Measurements from ENCODE around the gene NUBPL. TPM values are rescaled to one million over a fixed set of nuclear protein-coding genes. Genes with fewer than 3 reads are reported as not detected.
A peak's percentile ranks its signal among the peaks of the same experiment; 100 is the strongest.

NUBPL gene
- polyA plus RNA-seq, 1 donor (not counting 4 experiments of a cell fraction or from before 2014, with no cell fraction given) = 18.8 TPM

DNA sequence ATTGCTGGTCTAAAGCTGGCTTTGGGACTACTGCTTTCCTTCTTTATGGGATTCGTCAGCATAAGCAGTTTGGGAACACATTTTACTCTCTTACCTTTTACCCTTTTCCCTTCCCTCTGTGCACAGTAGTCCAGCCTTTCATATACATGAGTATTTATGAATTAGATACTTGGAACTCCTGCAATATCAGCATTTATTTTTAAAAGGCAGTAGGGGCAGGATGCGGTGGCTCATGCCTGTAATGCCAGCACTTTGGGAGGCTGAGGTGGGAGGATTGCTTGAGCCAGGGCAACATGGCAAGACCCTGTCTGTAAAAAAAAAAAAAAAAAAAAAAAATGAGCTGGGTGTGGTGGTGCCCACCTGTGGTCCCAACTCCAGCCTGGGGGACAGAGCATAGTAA lies 3.0 kb downstream of the NUBPL start:
- no peaks in the 10 kb centered on the region for H3K27me3 ChIP-seq (ENCODE audit: control insufficient read depth, extremely low read depth, insufficient read depth, low read length)
- H3K9ac ChIP-seq (ENCODE audit: control insufficient read depth, extremely low read depth, insufficient read depth, low read length) = no peak overlapping the region
- no peaks in the 10 kb centered on the region for H3K79me2 ChIP-seq (ENCODE audit: control insufficient read depth, insufficient read depth, low read length)
- DNase-seq (ENCODE audit: low read depth, low spot score) (no peak), FAIRE-seq (no peak)
- H3K36me3 ChIP-seq (ENCODE audit: control insufficient read depth in 2 of 2, extremely low read depth in 1 of 2, insufficient read depth in 2 of 2, low read length in 2 of 2) = no peaks in the 10 kb centered on the region
- H4K20me1 ChIP-seq (ENCODE audit: control insufficient read depth, extremely low read depth, insufficient read depth, low read length) = no peaks in the 10 kb centered on the region
- H3K27ac ChIP-seq (ENCODE audit: control insufficient read depth, insufficient read depth, low read length) = no peak overlapping the region
- H3K9me1 ChIP-seq (ENCODE audit: control insufficient read depth, extremely low read depth, insufficient read depth, low read length) = no peaks in the 10 kb centered on the region
- no peak overlapping the region for H3K4me3 ChIP-seq (ENCODE audit: control insufficient read depth in 2 of 3, extremely low read depth in 1 of 3, insufficient read depth in 2 of 3, low read depth in 1 of 3, low read length in 3 of 3)
- no peaks in the 10 kb centered on the region for H3K9me3 ChIP-seq (ENCODE audit: control insufficient read depth, low read depth, low read length)
- TF ChIP-seq EZH2 (IDR thresholded peaks at IDR 0.05; ENCODE audit: low read length) = no peak
- no peak overlapping the region for H3K4me2 ChIP-seq (ENCODE audit: control insufficient read depth, extremely low read depth, insufficient read depth, low read depth, low read length)
- dilution Hi-C loops (cut with MboI; ENCODE audit: extremely low pct_ligation_motif_present, low sequenced_read_pairs) = no loop called here
- peaks cover 23% of the 10 kb centered on the region for H3K4me1 ChIP-seq (ENCODE audit: control insufficient read depth, extremely low read depth, insufficient read depth, low read length)
- no peak overlapping the region for H2AFZ ChIP-seq (ENCODE audit: control insufficient read depth, low read length)

DNA sequence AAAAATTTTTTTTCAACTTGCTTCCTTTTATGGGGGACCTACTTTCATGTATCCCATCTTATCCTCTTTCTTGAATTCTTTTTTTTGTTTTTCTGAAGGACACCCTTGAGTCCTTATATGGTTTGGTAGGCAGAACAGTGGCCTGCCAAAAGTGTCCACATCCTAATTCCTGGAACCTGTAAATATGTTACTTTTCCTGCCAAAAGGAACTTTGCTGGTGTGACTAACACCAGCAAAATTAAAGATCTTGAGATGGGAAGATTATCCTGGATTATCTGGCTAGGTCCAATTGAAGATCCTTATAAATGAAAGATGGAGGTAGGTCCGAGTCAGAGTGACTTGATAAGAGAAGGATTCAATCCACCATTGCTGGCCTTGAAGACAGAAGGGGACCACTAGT lies 5.3 kb downstream of the NUBPL start:
- H4K20me1 ChIP-seq (ENCODE audit: control insufficient read depth, extremely low read depth, insufficient read depth, low read length) = no peaks in the 10 kb centered on the region
- DNase-seq (ENCODE audit: low read depth, low spot score) (no peak), FAIRE-seq (no peak)
- TF ChIP-seq EZH2 (IDR thresholded peaks at IDR 0.05; ENCODE audit: low read length) = no peak
- TF ChIP-seq, protein P1, sequence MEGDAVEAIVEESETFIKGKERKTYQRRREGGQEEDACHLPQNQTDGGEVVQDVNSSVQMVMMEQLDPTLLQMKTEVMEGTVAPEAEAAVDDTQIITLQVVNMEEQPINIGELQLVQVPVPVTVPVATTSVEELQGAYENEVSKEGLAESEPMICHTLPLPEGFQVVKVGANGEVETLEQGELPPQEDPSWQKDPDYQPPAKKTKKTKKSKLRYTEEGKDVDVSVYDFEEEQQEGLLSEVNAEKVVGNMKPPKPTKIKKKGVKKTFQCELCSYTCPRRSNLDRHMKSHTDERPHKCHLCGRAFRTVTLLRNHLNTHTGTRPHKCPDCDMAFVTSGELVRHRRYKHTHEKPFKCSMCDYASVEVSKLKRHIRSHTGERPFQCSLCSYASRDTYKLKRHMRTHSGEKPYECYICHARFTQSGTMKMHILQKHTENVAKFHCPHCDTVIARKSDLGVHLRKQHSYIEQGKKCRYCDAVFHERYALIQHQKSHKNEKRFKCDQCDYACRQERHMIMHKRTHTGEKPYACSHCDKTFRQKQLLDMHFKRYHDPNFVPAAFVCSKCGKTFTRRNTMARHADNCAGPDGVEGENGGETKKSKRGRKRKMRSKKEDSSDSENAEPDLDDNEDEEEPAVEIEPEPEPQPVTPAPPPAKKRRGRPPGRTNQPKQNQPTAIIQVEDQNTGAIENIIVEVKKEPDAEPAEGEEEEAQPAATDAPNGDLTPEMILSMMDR (optimal IDR thresholded peaks at IDR 0.05 in 1 of 3, IDR thresholded peaks at IDR 0.05 in 1 of 3, conservative IDR thresholded peaks at IDR 0.05 in 1 of 3; ENCODE audit: extremely low read depth in 1 of 3, insufficient read depth in 2 of 3, low read length in 3 of 3) = no peak
- H3K4me2 ChIP-seq (ENCODE audit: control insufficient read depth, extremely low read depth, insufficient read depth, low read depth, low read length) = no peak overlapping the region
- H3K79me2 ChIP-seq (ENCODE audit: control insufficient read depth, insufficient read depth, low read length) = no peaks in the 10 kb centered on the region
- peaks cover 23% of the 10 kb centered on the region for H3K4me1 ChIP-seq (ENCODE audit: control insufficient read depth, extremely low read depth, insufficient read depth, low read length)
- peak overlapping the region; percentile 78 for H3K27ac ChIP-seq (ENCODE audit: control insufficient read depth, insufficient read depth, low read length)
- no peaks in the 10 kb centered on the region for H3K36me3 ChIP-seq (ENCODE audit: control insufficient read depth in 2 of 2, extremely low read depth in 1 of 2, insufficient read depth in 2 of 2, low read length in 2 of 2)
- no peak overlapping the region for H3K4me3 ChIP-seq (ENCODE audit: control insufficient read depth in 2 of 3, extremely low read depth in 1 of 3, insufficient read depth in 2 of 3, low read depth in 1 of 3, low read length in 3 of 3)
- no peaks in the 10 kb centered on the region for H3K27me3 ChIP-seq (ENCODE audit: control insufficient read depth, extremely low read depth, insufficient read depth, low read length)
- H3K9me1 ChIP-seq (ENCODE audit: control insufficient read depth, extremely low read depth, insufficient read depth, low read length) = no peaks in the 10 kb centered on the region
- H2AFZ ChIP-seq (ENCODE audit: control insufficient read depth, low read length) = no peak overlapping the region
- dilution Hi-C loops (cut with MboI; ENCODE audit: extremely low pct_ligation_motif_present, low sequenced_read_pairs) = no loop called here
- no peaks in the 10 kb centered on the region for H3K9me3 ChIP-seq (ENCODE audit: control insufficient read depth, low read depth, low read length)
- H3K9ac ChIP-seq (ENCODE audit: control insufficient read depth, extremely low read depth, insufficient read depth, low read length) = no peak overlapping the region

DNA sequence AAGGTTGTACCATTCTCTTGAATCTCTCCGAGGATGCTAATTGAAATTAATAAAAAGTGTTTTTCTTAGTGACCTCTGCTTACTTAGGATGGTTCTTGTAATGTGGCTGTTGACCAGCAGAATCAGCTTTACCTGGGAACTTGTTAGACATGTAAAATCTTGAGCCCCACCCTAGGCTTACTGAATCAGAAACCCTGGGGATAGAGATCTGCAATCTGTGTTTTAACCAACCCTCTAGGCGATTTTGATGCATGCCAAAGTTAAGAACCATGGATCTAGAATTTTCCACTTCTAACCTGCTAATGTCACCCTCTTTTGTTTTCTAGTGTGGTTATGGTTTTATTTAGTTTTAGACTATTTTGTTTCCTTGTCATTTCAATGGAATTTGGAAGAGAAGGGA lies 6.5 kb downstream of the NUBPL start:
- FAIRE-seq (no peak), DNase-seq (ENCODE audit: low read depth, low spot score) (no peak)
- peak overlapping the region; percentile 78 for H3K27ac ChIP-seq (ENCODE audit: control insufficient read depth, insufficient read depth, low read length)
- H3K4me1 ChIP-seq (ENCODE audit: control insufficient read depth, extremely low read depth, insufficient read depth, low read length) = peaks cover 19% of the 10 kb centered on the region
- H3K27me3 ChIP-seq (ENCODE audit: control insufficient read depth, extremely low read depth, insufficient read depth, low read length) = no peaks in the 10 kb centered on the region
- peak overlapping the region in 2 of 3 experiments; percentile 8 to 35 for H3K4me3 ChIP-seq (ENCODE audit: control insufficient read depth in 2 of 3, extremely low read depth in 1 of 3, insufficient read depth in 2 of 3, low read depth in 1 of 3, low read length in 3 of 3)
- dilution Hi-C loops (cut with MboI; ENCODE audit: extremely low pct_ligation_motif_present, low sequenced_read_pairs) = no loop called here
- H3K9ac ChIP-seq (ENCODE audit: control insufficient read depth, extremely low read depth, insufficient read depth, low read length) = peak overlapping the region; percentile 29
- TF ChIP-seq EZH2 (IDR thresholded peaks at IDR 0.05; ENCODE audit: low read length) = no peak
- TF ChIP-seq, protein P1 (optimal IDR thresholded peaks at IDR 0.05 in 1 of 3, IDR thresholded peaks at IDR 0.05 in 1 of 3, conservative IDR thresholded peaks at IDR 0.05 in 1 of 3; ENCODE audit: extremely low read depth in 1 of 3, insufficient read depth in 2 of 3, low read length in 3 of 3) = no peak
- H3K36me3 ChIP-seq (ENCODE audit: control insufficient read depth in 2 of 2, extremely low read depth in 1 of 2, insufficient read depth in 2 of 2, low read length in 2 of 2) = no peaks in the 10 kb centered on the region
- no peaks in the 10 kb centered on the region for H4K20me1 ChIP-seq (ENCODE audit: control insufficient read depth, extremely low read depth, insufficient read depth, low read length)
- H3K9me3 ChIP-seq (ENCODE audit: control insufficient read depth, low read depth, low read length) = no peaks in the 10 kb centered on the region
- peak overlapping the region; percentile 76 for H3K4me2 ChIP-seq (ENCODE audit: control insufficient read depth, extremely low read depth, insufficient read depth, low read depth, low read length)
- peak overlapping the region; percentile 50 for H2AFZ ChIP-seq (ENCODE audit: control insufficient read depth, low read length)
- no peaks in the 10 kb centered on the region for H3K9me1 ChIP-seq (ENCODE audit: control insufficient read depth, extremely low read depth, insufficient read depth, low read length)
- H3K79me2 ChIP-seq (ENCODE audit: control insufficient read depth, insufficient read depth, low read length) = no peaks in the 10 kb centered on the region
